Mesenchymal stem cell (in vitro differentiated cells and primary cell): ENCODE measurements around the gene RPS26.
"Not testable (repeated sequence)": the region's sequence is repeated elsewhere in the genome, so short reads cannot be mapped to it uniquely, and the experiment has no call there.

ENCODE experiments used
- DNase-seq: peaks from one replicate; pipeline ENCODE4 v3.0.0-alpha.2; 2013
- H2AFZ ChIP-seq: one replicate; pipeline ENCODE4 v1.6.1; 2013; ENCODE audit warnings: low read depth, mild to moderate bottlenecking, control low read depth, inconsistent platforms, low read length, moderate library complexity
- H2AK5ac ChIP-seq: 2 replicates; pipeline ENCODE4 v1.6.1; 2013; ENCODE audit warnings: low read length, moderate library complexity, mild to moderate bottlenecking, inconsistent platforms; ENCODE audit not compliant: severe bottlenecking
- H2BK120ac ChIP-seq: one replicate; pipeline ENCODE4 v1.6.1; 2013; ENCODE audit warnings: low read depth, mild to moderate bottlenecking, inconsistent platforms, low read length, moderate library complexity
- H2BK12ac ChIP-seq, 2 experiments: one replicate each; pipeline ENCODE4 v1.6.1; 2013; ENCODE audit warnings: inconsistent platforms in 2 of 2, low read length in 2 of 2, mild to moderate bottlenecking in 2 of 2, moderate library complexity in 2 of 2, control low read depth in 1 of 2
- H2BK15ac ChIP-seq: one replicate; pipeline ENCODE4 v1.6.1; 2013; ENCODE audit warnings: mild to moderate bottlenecking, low read depth, inconsistent platforms; ENCODE audit not compliant: poor library complexity, severe bottlenecking
- H2BK5ac ChIP-seq: 2 replicates; pipeline ENCODE4 v1.6.1; 2013; ENCODE audit warnings: low read depth, mild to moderate bottlenecking, low read length, control low read depth, inconsistent platforms; ENCODE audit not compliant: poor library complexity, severe bottlenecking
- H3K14ac ChIP-seq, 2 experiments: one replicate each; pipeline ENCODE4 v1.6.1; 2013; ENCODE audit warnings: inconsistent platforms in 2 of 2, low read length in 2 of 2, control low read depth in 1 of 2, mild to moderate bottlenecking in 1 of 2, moderate library complexity in 1 of 2
- H3K18ac ChIP-seq, 2 experiments: one replicate each; pipeline ENCODE4 v1.6.1; 2013; ENCODE audit warnings: inconsistent platforms in 2 of 2, low read length in 2 of 2, control low read depth in 1 of 2, low read depth in 1 of 2, mild to moderate bottlenecking in 1 of 2
- H3K23ac ChIP-seq, 2 experiments: one replicate each; pipeline ENCODE4 v1.6.1; 2013; ENCODE audit warnings: inconsistent platforms in 2 of 2, low read length in 2 of 2, mild to moderate bottlenecking in 2 of 2, moderate library complexity in 2 of 2, control low read depth in 1 of 2
- H3K27ac ChIP-seq: 2 replicates; pipeline ENCODE4 v1.5.1; 2013; ENCODE audit warnings: mild to moderate bottlenecking, moderate library complexity, low read length, control low read depth, inconsistent platforms; ENCODE audit not compliant: poor library complexity, severe bottlenecking
- H3K27me3 ChIP-seq, 2 experiments: 2 replicates each; pipeline versions ENCODE4 v1.6.1 to v1.7.0; 2013; ENCODE audit warnings: low read length in 2 of 2, mild to moderate bottlenecking in 2 of 2, moderate library complexity in 2 of 2, control low read depth in 1 of 2, inconsistent platforms in 1 of 2; ENCODE audit not compliant: control insufficient read depth in 1 of 2, insufficient read depth in 1 of 2
- H3K36me3 ChIP-seq, 2 experiments: 2 replicates each; pipeline versions ENCODE4 v1.6.1 to v1.7.0; 2013; ENCODE audit warnings: low read length in 2 of 2, control low read depth in 1 of 2, inconsistent platforms in 1 of 2, low read depth in 1 of 2, mild to moderate bottlenecking in 1 of 2; ENCODE audit not compliant: insufficient read depth in 2 of 2, control insufficient read depth in 1 of 2
- H3K4ac ChIP-seq, 2 experiments: one replicate each; pipeline ENCODE4 v1.6.1; 2013; ENCODE audit warnings: inconsistent platforms in 2 of 2, low read length in 2 of 2, mild to moderate bottlenecking in 2 of 2, moderate library complexity in 2 of 2, control low read depth in 1 of 2, low read depth in 1 of 2
- H3K4me1 ChIP-seq: 2 replicates; pipeline ENCODE4 v1.6.1; 2013; ENCODE audit warnings: low read depth, low read length, control low read depth; ENCODE audit not compliant: control insufficient read depth, insufficient read depth
- H3K4me2 ChIP-seq: 2 replicates; pipeline ENCODE4 v1.6.1; 2013; ENCODE audit warnings: low read length, mild to moderate bottlenecking, inconsistent platforms; ENCODE audit not compliant: poor library complexity, severe bottlenecking
- H3K4me3 ChIP-seq, 2 experiments: 2 replicates each; pipeline versions ENCODE4 v1.5.1 to v1.7.0; 2013; ENCODE audit warnings: low read length in 2 of 2, mild to moderate bottlenecking in 2 of 2, control low read depth in 1 of 2, low read depth in 1 of 2; ENCODE audit not compliant: insufficient read depth in 1 of 2
- H3K79me1 ChIP-seq: replicated peaks from 2 replicates; pipeline ENCODE4 v1.6.1; 2013; ENCODE audit warnings: mild to moderate bottlenecking, control low read depth, low read length, inconsistent platforms; ENCODE audit not compliant: poor library complexity, severe bottlenecking
- H3K9ac ChIP-seq: 2 replicates; pipeline ENCODE4 v1.7.0; 2013; ENCODE audit warnings: mild to moderate bottlenecking, low read length, moderate library complexity
- H3K9me3 ChIP-seq: 2 replicates; pipeline ENCODE4 v1.7.0; 2013; ENCODE audit warnings: mild to moderate bottlenecking, low read length; ENCODE audit not compliant: control insufficient read depth
- H4K8ac ChIP-seq: one replicate; pipeline ENCODE4 v1.6.1; 2013; ENCODE audit warnings: inconsistent platforms, mild to moderate bottlenecking, low read length, moderate library complexity
- H4K91ac ChIP-seq: one replicate; pipeline ENCODE4 v1.6.1; 2013; ENCODE audit warnings: mild to moderate bottlenecking, low read length, inconsistent platforms
- WGBS: methylation state at CpG from one replicate; pipeline ENCODE4 v1.1.7; 2013; ENCODE audit warnings: mixed read lengths; 5-methylcytosine and 5-hydroxymethylcytosine counted together

The RPS26 gene

DNA sequence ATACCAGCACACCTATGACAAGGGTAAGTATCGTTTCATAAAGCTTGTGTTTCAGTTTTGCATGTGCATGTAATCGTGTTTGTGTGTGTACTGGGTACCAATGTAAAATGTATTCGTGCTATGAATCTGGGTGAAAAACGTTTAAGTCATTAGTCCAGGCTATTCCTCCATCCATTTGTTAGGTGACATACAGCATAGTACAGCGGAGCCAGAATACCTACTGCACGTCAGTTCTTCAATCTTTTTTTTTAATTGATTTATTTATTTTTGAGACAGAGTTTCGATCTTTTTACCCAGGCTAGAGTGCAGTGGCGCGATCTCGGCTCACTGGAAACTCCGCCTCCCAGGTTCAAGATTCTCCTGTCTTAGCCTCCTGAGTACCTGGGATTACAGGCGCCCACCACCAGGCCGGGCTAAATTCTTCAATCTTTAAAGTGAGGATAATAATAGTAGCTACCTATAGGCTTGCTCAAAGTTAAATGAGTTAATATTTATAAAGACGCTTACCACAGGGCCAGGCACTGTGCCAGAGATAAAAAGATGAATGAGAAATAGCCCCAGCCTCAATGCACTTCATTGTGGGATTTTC, 661 bp upstream of the RPS26 start:
- WGBS = 63% methylated on average over 12 of the region's 14 CpGs
- H3K79me1 ChIP-seq = peaks cover 3% of the 10 kb centered on the region
- no peak overlapping the region for H4K8ac ChIP-seq
- no peak overlapping the region for H2BK5ac ChIP-seq
- no peak overlapping the region for H2AK5ac ChIP-seq
- H3K27me3 ChIP-seq = no peaks in the 10 kb centered on the region
- peak overlapping the region; percentile 52 for H3K4me2 ChIP-seq
- peak overlapping the region; percentile 99 for H3K9ac ChIP-seq
- H3K36me3 ChIP-seq = peaks cover 28 to 46% of the 10 kb centered on the region in 2 experiments
- peaks cover 4% of the 10 kb centered on the region for H3K4me1 ChIP-seq
- H3K4ac ChIP-seq = peak overlapping the region in 1 of 2 experiments; percentile 59
- H3K27ac ChIP-seq = peak overlapping the region; percentile 82
- no peak overlapping the region for H3K14ac ChIP-seq
- H3K18ac ChIP-seq = no peak overlapping the region
- H4K91ac ChIP-seq = no peak overlapping the region
- DNase-seq = no peak
- no peak overlapping the region for H2BK120ac ChIP-seq
- H3K23ac ChIP-seq = no peak overlapping the region
- H2BK15ac ChIP-seq = no peak overlapping the region
- H2AFZ ChIP-seq = no peak overlapping the region
- no peak overlapping the region for H2BK12ac ChIP-seq
- no peaks in the 10 kb centered on the region for H3K9me3 ChIP-seq
- peak overlapping the region in 1 of 2 experiments; percentile 88 for H3K4me3 ChIP-seq

DNA sequence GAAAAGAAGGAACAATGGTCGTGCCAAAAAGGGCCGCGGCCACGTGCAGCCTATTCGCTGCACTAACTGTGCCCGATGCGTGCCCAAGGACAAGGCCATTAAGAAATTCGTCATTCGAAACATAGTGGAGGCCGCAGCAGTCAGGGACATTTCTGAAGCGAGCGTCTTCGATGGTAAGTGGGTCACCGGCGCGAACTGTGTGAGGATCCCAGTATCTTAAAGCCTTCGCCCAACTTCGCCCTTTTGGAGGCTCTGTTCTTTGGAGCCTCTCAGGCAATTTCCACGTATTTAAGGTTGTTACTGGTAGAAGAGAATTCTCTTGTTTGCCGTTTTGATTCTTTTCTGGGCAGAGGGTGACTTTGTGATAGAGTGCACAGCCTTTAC, 704 bp downstream of the RPS26 start:
- H3K27me3 ChIP-seq, H3K23ac ChIP-seq, H3K9me3 ChIP-seq, H2BK15ac ChIP-seq, H2BK120ac ChIP-seq, H3K4ac ChIP-seq, H2BK5ac ChIP-seq, H2BK12ac ChIP-seq, H3K79me1 ChIP-seq, H4K91ac ChIP-seq, H2AFZ ChIP-seq, H3K14ac ChIP-seq, H4K8ac ChIP-seq: not testable (repeated sequence)
- Histone ChIP-seq H3K4me2 (peak overlapping the region; percentile 76), H3K4me3 (peak overlapping the region; percentile 85 to 88), H3K4me1 (peaks cover 12% of the 10 kb centered on the region), H3K9ac (peak overlapping the region; percentile 99), H3K18ac (peak overlapping the region in 1 of 2 experiments; percentile 100), H3K36me3 (peaks cover 26 to 52% of the 10 kb centered on the region in 2 experiments), H3K27ac (peak overlapping the region; percentile 97), H2AK5ac (peak overlapping the region; percentile 71)
- 2% methylated on average over 20 of the region's 20 CpGs for WGBS
- DNase-seq = peak; percentile 18

DNA sequence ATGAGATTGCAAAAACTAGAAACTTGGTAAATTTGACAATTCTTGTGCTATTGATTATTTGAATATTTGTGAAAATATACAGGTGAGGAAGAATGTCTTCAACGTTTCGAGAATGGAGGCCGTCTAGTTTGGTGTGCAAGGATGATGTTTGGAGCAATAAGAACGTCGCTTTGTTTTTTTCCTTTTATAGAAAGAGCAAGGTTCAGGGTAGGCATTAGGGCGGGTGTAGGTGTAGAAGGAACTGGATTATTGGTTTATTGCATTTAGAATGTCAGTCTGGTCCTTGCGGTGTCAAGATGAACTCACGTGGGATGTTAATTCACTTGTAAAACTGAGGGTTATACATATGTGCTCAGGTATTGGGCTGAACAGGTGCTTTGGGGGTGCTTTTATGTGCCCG, 1.1 kb downstream of the RPS26 start:
- H3K9ac ChIP-seq = peak overlapping the region; percentile 99
- no peak overlapping the region for H2BK15ac ChIP-seq
- no peak overlapping the region for H2AK5ac ChIP-seq
- no peaks in the 10 kb centered on the region for H3K27me3 ChIP-seq
- no peak for DNase-seq
- no peak overlapping the region for H3K18ac ChIP-seq
- no peak overlapping the region for H4K91ac ChIP-seq
- H3K4me2 ChIP-seq = peak overlapping the region; percentile 76
- no peak overlapping the region for H2AFZ ChIP-seq
- peaks cover 25 to 52% of the 10 kb centered on the region in 2 experiments for H3K36me3 ChIP-seq
- no peaks in the 10 kb centered on the region for H3K9me3 ChIP-seq
- no peak overlapping the region for H3K4ac ChIP-seq
- peaks cover 12% of the 10 kb centered on the region for H3K4me1 ChIP-seq
- H4K8ac ChIP-seq = no peak overlapping the region
- no peak overlapping the region for H2BK12ac ChIP-seq
- peaks cover 3% of the 10 kb centered on the region for H3K79me1 ChIP-seq
- H3K4me3 ChIP-seq = peak overlapping the region in 1 of 2 experiments; percentile 88
- no peak overlapping the region for H3K23ac ChIP-seq
- WGBS = 59% methylated on average over 9 of the region's 9 CpGs
- H2BK5ac ChIP-seq = no peak overlapping the region
- no peak overlapping the region for H3K27ac ChIP-seq
- H2BK120ac ChIP-seq = no peak overlapping the region
- no peak overlapping the region for H3K14ac ChIP-seq

DNA sequence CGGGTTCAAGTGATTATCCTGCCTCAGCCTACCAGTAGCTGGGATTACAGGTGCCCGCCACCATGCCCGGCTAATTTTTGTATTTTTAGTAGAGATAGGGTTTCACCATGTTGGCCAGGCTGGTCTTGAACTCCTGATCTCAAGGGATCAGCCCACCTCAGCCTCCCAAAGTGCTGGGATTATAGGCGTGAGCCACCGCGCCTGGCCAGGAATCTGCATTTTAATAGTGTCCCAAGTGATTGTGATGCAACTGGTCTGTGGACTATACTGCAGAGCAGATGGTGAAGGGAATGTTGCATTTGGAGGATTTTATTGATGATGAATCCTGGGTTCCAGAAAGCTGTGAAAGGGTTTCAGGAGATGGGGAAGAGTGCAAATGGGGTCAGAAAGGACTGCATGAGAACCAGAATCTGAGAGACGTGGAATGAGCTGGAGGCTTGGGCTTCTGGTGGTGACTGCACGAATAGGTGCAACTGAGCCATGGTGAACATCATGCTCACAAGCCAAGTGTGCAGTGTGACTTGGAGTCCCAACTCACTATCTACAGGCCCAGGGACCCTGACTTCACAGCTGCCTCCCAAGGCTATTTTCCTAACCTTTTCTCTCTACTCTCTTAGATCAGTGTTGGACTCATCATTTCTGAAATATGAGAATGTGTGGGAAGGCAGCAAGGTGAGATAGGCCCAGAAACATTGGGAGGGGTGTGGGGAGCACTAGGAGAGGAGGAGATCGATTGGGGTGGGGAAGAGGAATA, 4.5 kb downstream of the RPS26 start:
- 86% methylated on average over 8 of the region's 9 CpGs for WGBS
- H2BK120ac ChIP-seq = peak overlapping the region; percentile 49
- no peak overlapping the region for H2AFZ ChIP-seq
- no peaks in the 10 kb centered on the region for H3K9me3 ChIP-seq
- H3K4ac ChIP-seq = no peak overlapping the region
- H3K4me1 ChIP-seq = peaks cover 12% of the 10 kb centered on the region
- H3K4me2 ChIP-seq = no peak overlapping the region
- H3K27me3 ChIP-seq = no peaks in the 10 kb centered on the region
- no peak overlapping the region for H3K23ac ChIP-seq
- H4K91ac ChIP-seq = no peak overlapping the region
- peak overlapping the region; percentile 64 for H4K8ac ChIP-seq
- H2BK5ac ChIP-seq = no peak overlapping the region
- H3K9ac ChIP-seq = peak overlapping the region; percentile 43
- no peak overlapping the region for H2BK15ac ChIP-seq
- H3K27ac ChIP-seq = peak overlapping the region; percentile 22
- H3K14ac ChIP-seq = no peak overlapping the region
- DNase-seq = no peak
- no peak overlapping the region for H2AK5ac ChIP-seq
- peaks cover 2% of the 10 kb centered on the region for H3K79me1 ChIP-seq
- peaks cover 25 to 42% of the 10 kb centered on the region in 2 experiments for H3K36me3 ChIP-seq
- H3K18ac ChIP-seq = no peak overlapping the region
- no peak overlapping the region for H2BK12ac ChIP-seq
- no peak overlapping the region for H3K4me3 ChIP-seq
